Measurements from ENCODE around the gene RAB11A. TPM values are rescaled to one million over a fixed set of nuclear protein-coding genes. Genes with fewer than 3 reads are reported as not detected.
A peak's percentile ranks its signal among the peaks of the same experiment; 100 is the strongest.

The RAB11A gene
- total and polyA plus RNA-seq, 9 of the 15 experiments (the other 6 are each of a cell fraction or from before 2014, with no cell fraction given), result 129 to 369 (median 245) TPM

GRCh38 chr15:65832549-65833364, 36.5 kb upstream of the RAB11A start (continued):
- no peak for TF ChIP-seq THAP7 (CRISPR knock-in tag; IDR thresholded peaks at IDR 0.05)
- TF ChIP-seq BCL6 (CRISPR knock-in tag; IDR thresholded peaks at IDR 0.05), result no peak
- no peak for TF ChIP-seq LARP7 (IDR thresholded peaks at IDR 0.05)
- no peak for TF ChIP-seq ILF3 (IDR thresholded peaks at IDR 0.05; ENCODE audit: borderline replicate concordance)
- TF ChIP-seq CSDE1 (IDR thresholded peaks at IDR 0.05), result no peak
- TF ChIP-seq, protein P1, sequence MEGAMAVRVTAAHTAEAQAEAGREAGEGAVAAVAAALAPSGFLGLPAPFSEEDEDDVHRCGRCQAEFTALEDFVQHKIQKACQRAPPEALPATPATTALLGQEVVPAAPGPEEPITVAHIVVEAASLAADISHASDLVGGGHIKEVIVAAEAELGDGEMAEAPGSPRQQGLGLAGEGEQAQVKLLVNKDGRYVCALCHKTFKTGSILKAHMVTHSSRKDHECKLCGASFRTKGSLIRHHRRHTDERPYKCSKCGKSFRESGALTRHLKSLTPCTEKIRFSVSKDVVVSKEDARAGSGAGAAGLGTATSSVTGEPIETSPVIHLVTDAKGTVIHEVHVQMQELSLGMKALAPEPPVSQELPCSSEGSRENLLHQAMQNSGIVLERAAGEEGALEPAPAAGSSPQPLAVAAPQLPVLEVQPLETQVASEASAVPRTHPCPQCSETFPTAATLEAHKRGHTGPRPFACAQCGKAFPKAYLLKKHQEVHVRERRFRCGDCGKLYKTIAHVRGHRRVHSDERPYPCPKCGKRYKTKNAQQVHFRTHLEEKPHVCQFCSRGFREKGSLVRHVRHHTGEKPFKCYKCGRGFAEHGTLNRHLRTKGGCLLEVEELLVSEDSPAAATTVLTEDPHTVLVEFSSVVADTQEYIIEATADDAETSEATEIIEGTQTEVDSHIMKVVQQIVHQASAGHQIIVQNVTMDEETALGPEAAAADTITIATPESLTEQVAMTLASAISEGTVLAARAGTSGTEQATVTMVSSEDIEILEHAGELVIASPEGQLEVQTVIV (CRISPR knock-in tag; IDR thresholded peaks at IDR 0.05; ENCODE audit: borderline replicate concordance), result no peak
- TF ChIP-seq, protein P2, sequence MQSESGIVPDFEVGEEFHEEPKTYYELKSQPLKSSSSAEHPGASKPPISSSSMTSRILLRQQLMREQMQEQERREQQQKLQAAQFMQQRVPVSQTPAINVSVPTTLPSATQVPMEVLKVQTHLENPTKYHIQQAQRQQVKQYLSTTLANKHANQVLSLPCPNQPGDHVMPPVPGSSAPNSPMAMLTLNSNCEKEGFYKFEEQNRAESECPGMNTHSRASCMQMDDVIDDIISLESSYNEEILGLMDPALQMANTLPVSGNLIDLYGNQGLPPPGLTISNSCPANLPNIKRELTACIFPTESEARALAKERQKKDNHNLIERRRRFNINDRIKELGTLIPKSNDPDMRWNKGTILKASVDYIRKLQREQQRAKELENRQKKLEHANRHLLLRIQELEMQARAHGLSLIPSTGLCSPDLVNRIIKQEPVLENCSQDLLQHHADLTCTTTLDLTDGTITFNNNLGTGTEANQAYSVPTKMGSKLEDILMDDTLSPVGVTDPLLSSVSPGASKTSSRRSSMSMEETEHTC (IDR thresholded peaks at IDR 0.05), result no peak
- no peak for TF ChIP-seq ZBTB5 (IDR thresholded peaks at IDR 0.05)
- TF ChIP-seq TAF9B (IDR thresholded peaks at IDR 0.05; ENCODE audit: partially characterized antibody), result no peak
- TF ChIP-seq GTF2E2 (tag; IDR thresholded peaks at IDR 0.05), result peak; percentile 71
- TF ChIP-seq TOE1 (IDR thresholded peaks at IDR 0.05; ENCODE audit: borderline replicate concordance), result peak; percentile 28; the same call in 1 of the 2 replicates
- TF ChIP-seq TOE1 (CRISPR knock-in tag; IDR thresholded peaks at IDR 0.05; ENCODE audit: borderline replicate concordance, low read depth), result no peak
- TF ChIP-seq SMAD2 (IDR thresholded peaks at IDR 0.05; ENCODE audit: low read depth, low read length), result no peak
- TF ChIP-seq ZNF77 (CRISPR knock-in tag; IDR thresholded peaks at IDR 0.05), result no peak
- no peak for TF ChIP-seq EHMT2 (IDR thresholded peaks at IDR 0.05)
- no peak for TF ChIP-seq ESRRB (CRISPR knock-in tag; IDR thresholded peaks at IDR 0.05; ENCODE audit: borderline replicate concordance)
- TF ChIP-seq BRF2 (IDR thresholded peaks at IDR 0.05; ENCODE audit: borderline replicate concordance, insufficient read depth, insufficient read length), result no peak
- no peak for TF ChIP-seq THRB (CRISPR knock-in tag; conservative IDR thresholded peaks at IDR 0.05)
- no peak for TF ChIP-seq PTTG1 (tag; IDR thresholded peaks at IDR 0.05; ENCODE audit: low read depth)
- TF ChIP-seq SETDB1 (IDR thresholded peaks at IDR 0.05; ENCODE audit: low read length), result no peak

Data from K562 (cell line).